GM19395 (cell line): ENCODE results near the gene FBXL5.

Experiments
- ATAC-seq: cut with Tn5 transposase; IDR thresholded peaks from one replicate; pipeline ENCODE4 v1.9.1; 2021; ENCODE audit warnings: mild to moderate bottlenecking, moderate library complexity; ENCODE audit not compliant: unreplicated experiment

The FBXL5 gene

GRCh38 chr4:15655223-15656037 lies at the start of gene FBXL5:
Gene FBXL5 (minus strand): TSS chr4:15655357. CDS start chr4:15655287, 70 bp downstream.
- peak; percentile 65 for ATAC-seq

- no peak for ATAC-seq
Observed at GRCh38 chr4:15704129-15704528, 49.0 kb upstream of the FBXL5 start.

GRCh38 chr4:15703439-15703838 lies 48.3 kb upstream of the FBXL5 start:
- ATAC-seq: no peak

- peak; percentile 82 for ATAC-seq
Observed at GRCh38 chr4:15702941-15703403, 47.8 kb upstream of the FBXL5 start, which contains the start of gene BST1. Gene BST1 (plus strand): TSS chr4:15703065. CDS start chr4:15703145, 80 bp downstream.

- ATAC-seq: no peak
Observed at GRCh38 chr4:15696866-15697265, 41.7 kb upstream of the FBXL5 start.

- ATAC-seq: no peak
Observed at GRCh38 chr4:15695729-15696128, 40.6 kb upstream of the FBXL5 start.

- ATAC-seq: no peak
Observed at GRCh38 chr4:15695240-15695699, 40.1 kb upstream of the FBXL5 start.

GRCh38 chr4:15694431-15694830 lies 39.3 kb upstream of the FBXL5 start:
- ATAC-seq: no peak

GRCh38 chr4:15692602-15693001 lies 37.4 kb upstream of the FBXL5 start:
- ATAC-seq: no peak

- ATAC-seq: no peak
Observed at GRCh38 chr4:15691346-15692135, 36.4 kb upstream of the FBXL5 start.

- ATAC-seq: no peak
Observed at GRCh38 chr4:15690020-15690809, 35.1 kb upstream of the FBXL5 start.

- ATAC-seq: no peak
Observed at GRCh38 chr4:15689540-15689939, 34.4 kb upstream of the FBXL5 start.

GRCh38 chr4:15688051-15688450 lies 32.9 kb upstream of the FBXL5 start:
- ATAC-seq: no peak

- ATAC-seq: no peak
Observed at GRCh38 chr4:15684498-15684897, 29.3 kb upstream of the FBXL5 start.

- no peak for ATAC-seq
Observed at GRCh38 chr4:15683143-15683495, 28.0 kb upstream of the FBXL5 start.

GRCh38 chr4:15682242-15683142 lies 27.3 kb upstream of the FBXL5 start:
- peak; percentile 13 for ATAC-seq

GRCh38 chr4:15681372-15682241 lies 26.4 kb upstream of the FBXL5 start, which contains the start of gene FAM200B:
Gene FAM200B (plus strand): TSS chr4:15681827. CDS start chr4:15686978, 5,151 bp downstream.
- ATAC-seq: peak; percentile 91

- no peak for ATAC-seq
Observed at GRCh38 chr4:15681067-15681371, 25.9 kb upstream of the FBXL5 start.

GRCh38 chr4:15677507-15677988 lies 22.4 kb upstream of the FBXL5 start:
- no peak for ATAC-seq
